Spleen (tissue), 7 donors: Measurements from ENCODE around the gene PCAT7.

ENCODE experiments used
- POLR2A ChIP-seq, 3 donors: fragments of 450-650 bp; IDR thresholded peaks; one replicate each; pipeline ENCODE4 v1.5.1; 2017; ENCODE audit warnings: antibody characterized with exemption in 3 of 3, mild to moderate bottlenecking in 1 of 3
- TF ChIP-seq, protein P1 (sequence below), 11 experiments: fragments of 200-600 bp in 7 of 11; fragments of 450-650 bp in 4 of 11; sonication (generic) in 4 of 11; IDR thresholded peaks in 8 of 11; conservative IDR thresholded peaks in 3 of 11; 1 replicate in 7 of 11; 2 replicates in 4 of 11; pipeline versions ENCODE4 v1.4.0 to v1.8.0; 2016 to 2021; ENCODE audit warnings: antibody characterized with exemption in 11 of 11, inconsistent platforms in 4 of 11, mild to moderate bottlenecking in 1 of 11
- donor health status: DM: no; HTN: no; CAD: no; lungs with moderate emphysema.
- donor health status: DM: no; HTN: no; CAD: no.
- donor health status: DM: no; HTN: no; CAD: no.

DNA sequence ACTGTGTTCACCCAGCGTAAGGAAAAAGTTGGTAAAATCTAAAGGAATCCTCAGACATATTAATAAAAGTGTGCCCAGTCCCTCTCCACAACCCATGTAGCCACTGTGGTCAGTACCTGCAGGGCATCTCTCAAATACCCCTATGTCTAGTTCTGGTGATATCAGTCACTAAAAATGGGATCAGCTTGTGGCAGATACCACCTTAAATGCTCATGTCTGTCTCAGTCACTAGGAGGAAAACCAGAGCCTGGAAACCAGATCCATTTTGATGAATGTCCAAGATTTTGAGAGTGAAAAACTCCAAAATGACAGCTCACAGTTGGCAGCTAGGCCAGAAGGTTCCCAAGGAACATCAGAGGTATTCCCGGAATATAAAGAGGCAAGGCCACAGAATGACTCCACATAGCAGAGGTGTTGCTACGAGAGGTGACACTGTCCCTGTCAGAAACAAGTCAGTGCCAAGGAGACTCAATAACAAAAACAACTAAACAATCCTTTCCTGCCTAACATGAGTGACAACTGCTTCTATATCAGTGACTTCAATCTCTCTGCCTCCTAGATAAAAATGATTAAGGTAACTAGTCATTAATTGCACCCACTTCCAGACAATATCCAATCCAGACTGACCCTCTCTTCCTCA lies 13.5 kb downstream of the PCAT7 start:
- TF ChIP-seq POLR2A (IDR thresholded peaks at IDR 0.05) = no peak
- TF ChIP-seq, protein P1, sequence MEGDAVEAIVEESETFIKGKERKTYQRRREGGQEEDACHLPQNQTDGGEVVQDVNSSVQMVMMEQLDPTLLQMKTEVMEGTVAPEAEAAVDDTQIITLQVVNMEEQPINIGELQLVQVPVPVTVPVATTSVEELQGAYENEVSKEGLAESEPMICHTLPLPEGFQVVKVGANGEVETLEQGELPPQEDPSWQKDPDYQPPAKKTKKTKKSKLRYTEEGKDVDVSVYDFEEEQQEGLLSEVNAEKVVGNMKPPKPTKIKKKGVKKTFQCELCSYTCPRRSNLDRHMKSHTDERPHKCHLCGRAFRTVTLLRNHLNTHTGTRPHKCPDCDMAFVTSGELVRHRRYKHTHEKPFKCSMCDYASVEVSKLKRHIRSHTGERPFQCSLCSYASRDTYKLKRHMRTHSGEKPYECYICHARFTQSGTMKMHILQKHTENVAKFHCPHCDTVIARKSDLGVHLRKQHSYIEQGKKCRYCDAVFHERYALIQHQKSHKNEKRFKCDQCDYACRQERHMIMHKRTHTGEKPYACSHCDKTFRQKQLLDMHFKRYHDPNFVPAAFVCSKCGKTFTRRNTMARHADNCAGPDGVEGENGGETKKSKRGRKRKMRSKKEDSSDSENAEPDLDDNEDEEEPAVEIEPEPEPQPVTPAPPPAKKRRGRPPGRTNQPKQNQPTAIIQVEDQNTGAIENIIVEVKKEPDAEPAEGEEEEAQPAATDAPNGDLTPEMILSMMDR (IDR thresholded peaks at IDR 0.05 in 8 of 11, conservative IDR thresholded peaks at IDR 0.05 in 3 of 11) = no peak
